IPS-18a (cell line): Measurements from ENCODE around the gene CENPO.
"Not testable (repeated sequence)": the region's sequence is repeated elsewhere in the genome, so short reads cannot be mapped to it uniquely, and the experiment has no call there.

Experiments
- H3K27ac ChIP-seq: one replicate; pipeline ENCODE4 v1.5.1; 2013; ENCODE audit warnings: low read length
- H3K27me3 ChIP-seq: one replicate; pipeline ENCODE4 v1.6.1; 2013; ENCODE audit warnings: mild to moderate bottlenecking, low read length; ENCODE audit not compliant: control insufficient read depth, insufficient read depth
- H3K36me3 ChIP-seq: one replicate; pipeline ENCODE4 v1.6.1; 2013; ENCODE audit warnings: low read depth, low read length; ENCODE audit not compliant: control insufficient read depth
- H3K4me1 ChIP-seq: one replicate; pipeline ENCODE4 v1.6.1; 2013; ENCODE audit warnings: low read depth, low read length; ENCODE audit not compliant: control insufficient read depth
- H3K4me3 ChIP-seq: one replicate; pipeline ENCODE4 v1.5.1; 2013; ENCODE audit warnings: low read length
- H3K9ac ChIP-seq: one replicate; pipeline ENCODE4 v1.6.1; 2013; ENCODE audit warnings: mild to moderate bottlenecking, low read length, moderate library complexity
- H3K9me3 ChIP-seq: one replicate; pipeline ENCODE4 v1.6.1; 2013; ENCODE audit warnings: low read depth, low read length; ENCODE audit not compliant: control insufficient read depth

Gene CENPO

GRCh38 chr2:24834733-24835395, 41.6 kb downstream of the CENPO start:
- Histone ChIP-seq H3K36me3 (peaks cover 3% of the 10 kb centered on the region), H3K27ac (no peak overlapping the region), H3K4me3 (no peak overlapping the region), H3K9me3 (no peaks in the 10 kb centered on the region), H3K27me3 (no peaks in the 10 kb centered on the region), H3K9ac (no peak overlapping the region), H3K4me1 (peaks cover 17% of the 10 kb centered on the region)

- H3K27me3 ChIP-seq, H3K27ac ChIP-seq, H3K36me3 ChIP-seq, H3K9ac ChIP-seq, H3K4me3 ChIP-seq, H3K9me3 ChIP-seq: not testable (repeated sequence)
- H3K4me1 ChIP-seq: peaks cover 17% of the 10 kb centered on the region
Observed at GRCh38 chr2:24835411-24835810, 42.2 kb downstream of the CENPO start.

- H3K9ac ChIP-seq: no peak overlapping the region
- no peak overlapping the region for H3K4me3 ChIP-seq
- H3K27ac ChIP-seq: no peak overlapping the region
- peaks cover 3% of the 10 kb centered on the region for H3K36me3 ChIP-seq
- H3K9me3 ChIP-seq: no peaks in the 10 kb centered on the region
- no peaks in the 10 kb centered on the region for H3K27me3 ChIP-seq
- H3K4me1 ChIP-seq: peaks cover 17% of the 10 kb centered on the region
Observed at GRCh38 chr2:24836206-24836605, 43.0 kb downstream of the CENPO start.

GRCh38 chr2:24836706-24837105, 43.5 kb downstream of the CENPO start:
- no peaks in the 10 kb centered on the region for H3K27me3 ChIP-seq
- H3K4me1 ChIP-seq: peaks cover 17% of the 10 kb centered on the region
- no peak overlapping the region for H3K9ac ChIP-seq
- H3K27ac ChIP-seq: no peak overlapping the region
- no peak overlapping the region for H3K4me3 ChIP-seq
- H3K36me3 ChIP-seq: peaks cover 3% of the 10 kb centered on the region
- no peaks in the 10 kb centered on the region for H3K9me3 ChIP-seq

GRCh38 chr2:24837996-24838513, 44.8 kb downstream of the CENPO start:
- H3K27ac ChIP-seq: no peak overlapping the region
- no peak overlapping the region for H3K4me3 ChIP-seq
- no peaks in the 10 kb centered on the region for H3K9me3 ChIP-seq
- peaks cover 3% of the 10 kb centered on the region for H3K36me3 ChIP-seq
- no peaks in the 10 kb centered on the region for H3K27me3 ChIP-seq
- no peak overlapping the region for H3K9ac ChIP-seq
- peaks cover 7% of the 10 kb centered on the region for H3K4me1 ChIP-seq

GRCh38 chr2:24838541-24838940, 45.3 kb downstream of the CENPO start:
- H3K36me3 ChIP-seq: peaks cover 3% of the 10 kb centered on the region
- no peaks in the 10 kb centered on the region for H3K27me3 ChIP-seq
- H3K4me1 ChIP-seq: peaks cover 2% of the 10 kb centered on the region

GRCh38 chr2:24839729-24840128, 46.5 kb downstream of the CENPO start:
- Histone ChIP-seq H3K4me3 (no peak overlapping the region), H3K36me3 (peaks cover 3% of the 10 kb centered on the region), H3K27me3 (no peaks in the 10 kb centered on the region), H3K9ac (no peak overlapping the region), H3K27ac (no peak overlapping the region), H3K9me3 (no peaks in the 10 kb centered on the region), H3K4me1 (no peaks in the 10 kb centered on the region)

More at GRCh38 chr2:24838541-24838940, 45.3 kb downstream of the CENPO start:
- H3K9me3 ChIP-seq: no peaks in the 10 kb centered on the region
- no peak overlapping the region for H3K9ac ChIP-seq
- no peak overlapping the region for H3K4me3 ChIP-seq
- no peak overlapping the region for H3K27ac ChIP-seq

GRCh38 chr2:24840164-24840869, 47.1 kb downstream of the CENPO start:
- Histone ChIP-seq H3K4me3 (no peak overlapping the region), H3K36me3 (peaks cover 3% of the 10 kb centered on the region)

GRCh38 chr2:24840962-24841945, 48.0 kb downstream of the CENPO start:
- Histone ChIP-seq H3K27ac (no peak overlapping the region), H3K9me3 (no peaks in the 10 kb centered on the region), H3K4me3 (no peak overlapping the region), H3K9ac (no peak overlapping the region), H3K27me3 (no peaks in the 10 kb centered on the region), H3K36me3 (peaks cover 3% of the 10 kb centered on the region), H3K4me1 (no peaks in the 10 kb centered on the region)

More at GRCh38 chr2:24840164-24840869, 47.1 kb downstream of the CENPO start:
- no peak overlapping the region for H3K27ac ChIP-seq
- no peaks in the 10 kb centered on the region for H3K9me3 ChIP-seq
- H3K9ac ChIP-seq: no peak overlapping the region
- no peaks in the 10 kb centered on the region for H3K4me1 ChIP-seq
- no peaks in the 10 kb centered on the region for H3K27me3 ChIP-seq

GRCh38 chr2:24842081-24843050, 49.1 kb downstream of the CENPO start:
- Histone ChIP-seq H3K4me1 (no peaks in the 10 kb centered on the region), H3K27ac (no peak overlapping the region), H3K9me3 (no peaks in the 10 kb centered on the region), H3K27me3 (no peaks in the 10 kb centered on the region), H3K4me3 (no peak overlapping the region), H3K9ac (no peak overlapping the region), H3K36me3 (no peaks in the 10 kb centered on the region)
